ENCODE results near the gene GPM6B.

Gene GPM6B

GRCh38 chrX:13825178-13825762, 8.4 kb upstream of the GPM6B start:
- no peak for DNase-seq (ENCODE audit: low read depth)
- no peak for TF ChIP-seq CTCF (IDR thresholded peaks at IDR 0.05; ENCODE audit: control insufficient read depth, extremely low read depth, insufficient read depth)

GRCh38 chrX:13824746-13825145, 7.9 kb upstream of the GPM6B start:
- TF ChIP-seq CTCF (IDR thresholded peaks at IDR 0.05; ENCODE audit: control insufficient read depth, extremely low read depth, insufficient read depth): no peak
- no peak for DNase-seq (ENCODE audit: low read depth)
- H3K4me3 ChIP-seq (ENCODE audit: low read depth, low read length): no peak overlapping the region

More at GRCh38 chrX:13825178-13825762, 8.4 kb upstream of the GPM6B start:
- H3K4me3 ChIP-seq (ENCODE audit: low read depth, low read length): no peak overlapping the region

- DNase-seq (ENCODE audit: low read depth): no peak
- H3K4me3 ChIP-seq (ENCODE audit: low read depth, low read length): no peak overlapping the region
- TF ChIP-seq CTCF (IDR thresholded peaks at IDR 0.05; ENCODE audit: control insufficient read depth, extremely low read depth, insufficient read depth): no peak
Measured at GRCh38 chrX:13821738-13822137, 4.8 kb upstream of the GPM6B start.

- DNase-seq (ENCODE audit: low read depth): no peak
- no peak for TF ChIP-seq CTCF (IDR thresholded peaks at IDR 0.05; ENCODE audit: control insufficient read depth, extremely low read depth, insufficient read depth)
- H3K4me3 ChIP-seq (ENCODE audit: low read depth, low read length): no peak overlapping the region
Measured at GRCh38 chrX:13816176-13816575, 717 bp downstream of the GPM6B start.

- no peak for DNase-seq (ENCODE audit: low read depth)
- H3K4me3 ChIP-seq (ENCODE audit: low read depth, low read length): no peak overlapping the region
- TF ChIP-seq CTCF (IDR thresholded peaks at IDR 0.05; ENCODE audit: control insufficient read depth, extremely low read depth, insufficient read depth): no peak
Measured at GRCh38 chrX:13815664-13816063, 1.2 kb downstream of the GPM6B start.

- no peak overlapping the region for H3K4me3 ChIP-seq (ENCODE audit: low read depth, low read length)
- TF ChIP-seq CTCF (IDR thresholded peaks at IDR 0.05; ENCODE audit: control insufficient read depth, extremely low read depth, insufficient read depth): no peak
- DNase-seq (ENCODE audit: low read depth): no peak
Measured at GRCh38 chrX:13808865-13809264, 8.0 kb downstream of the GPM6B start.

- no peak for TF ChIP-seq CTCF (IDR thresholded peaks at IDR 0.05; ENCODE audit: control insufficient read depth, extremely low read depth, insufficient read depth)
- no peak overlapping the region for H3K4me3 ChIP-seq (ENCODE audit: low read depth, low read length)
- DNase-seq (ENCODE audit: low read depth): no peak
Measured at GRCh38 chrX:13808293-13808692, 8.6 kb downstream of the GPM6B start.
